Karpas-422 (cell line): ENCODE data around the gene EFCAB10. TPM values are rescaled to one million over a fixed set of nuclear protein-coding genes. Genes with fewer than 3 reads are reported as not detected.

Experiments used
- DNase-seq: peaks from one replicate; pipeline ENCODE4 v3.0.0-alpha.2; 2015
- H2AFZ ChIP-seq: fragments of 200-600 bp; sonication (generic); 2 replicates; pipeline ENCODE4 v1.6.1; 2014; ENCODE audit warnings: antibody characterized with exemption, low read length, mixed read lengths
- H3K27ac ChIP-seq: fragments of 200-600 bp; sonication (generic); 2 replicates; pipeline ENCODE4 v1.5.1; 2014; ENCODE audit warnings: mild to moderate bottlenecking, low read length, moderate library complexity
- H3K27me3 ChIP-seq: fragments of 200-600 bp; sonication (generic); 2 replicates; pipeline ENCODE4 v1.6.1; 2014; ENCODE audit warnings: low read length, mixed read lengths
- H3K36me3 ChIP-seq: fragments of 200-600 bp; sonication (generic); 2 replicates; pipeline ENCODE4 v1.6.1; 2014; ENCODE audit warnings: low read length, mixed read lengths; ENCODE audit not compliant: insufficient read depth
- H3K4me1 ChIP-seq: fragments of 200-600 bp; sonication (generic); 2 replicates; pipeline ENCODE4 v1.6.1; 2014; ENCODE audit warnings: mild to moderate bottlenecking, low read length, mixed read lengths
- H3K4me2 ChIP-seq: fragments of 200-600 bp; sonication (generic); 2 replicates; pipeline ENCODE4 v1.6.1; 2014; ENCODE audit warnings: low read length, low read depth, mild to moderate bottlenecking; ENCODE audit not compliant: poor library complexity, severe bottlenecking
- H3K4me3 ChIP-seq: fragments of 200-600 bp; sonication (generic); 2 replicates; pipeline ENCODE4 v1.5.1; 2014; ENCODE audit warnings: mild to moderate bottlenecking, antibody characterized with exemption, low read length, mixed read lengths
- H3K79me2 ChIP-seq: fragments of 200-600 bp; sonication (generic); 2 replicates; pipeline ENCODE4 v1.6.1; 2014; ENCODE audit warnings: mild to moderate bottlenecking, low read length, mixed read lengths
- H3K9ac ChIP-seq: fragments of 200-600 bp; sonication (generic); 2 replicates; pipeline ENCODE4 v1.6.0; 2014; ENCODE audit warnings: low read length
- H3K9me2 ChIP-seq: fragments of 200-600 bp; sonication (generic), shearing (Covaris generic); replicated peaks from 2 replicates; pipeline ENCODE4 v1.6.0; 2014; ENCODE audit warnings: mild to moderate bottlenecking, low read length, moderate library complexity; ENCODE audit not compliant: insufficient read depth
- H3K9me3 ChIP-seq: fragments of 300-700, 200-600 bp; sonication (generic); 2 replicates; pipeline ENCODE4 v1.6.1; 2014; ENCODE audit warnings: low read length, mixed read lengths
- H4K20me1 ChIP-seq: fragments of 200-600 bp; sonication (generic); 2 replicates; pipeline ENCODE4 v1.6.1; 2014; ENCODE audit warnings: mild to moderate bottlenecking, antibody characterized with exemption, low read length, low read depth; ENCODE audit not compliant: insufficient read depth
- total RNA-seq: library from RNA; depleted of rRNA; stranded (reverse); fragments of >200 nt; shearing (Covaris generic); gene quantifications from 2 replicates; pipeline ENCODE4 v1.2.3, GENCODE V29; 2014; ENCODE audit warnings: low replicate concordance

The EFCAB10 gene
- total RNA-seq, 1 experiment from 2014 or later = not detected

- Histone ChIP-seq H4K20me1 (no peaks in the 10 kb centered on the region), H2AFZ (no peak overlapping the region), H3K4me2 (no peak overlapping the region), H3K9me2 (no peaks in the 10 kb centered on the region), H3K4me1 (no peaks in the 10 kb centered on the region), H3K9me3 (no peaks in the 10 kb centered on the region), H3K36me3 (peaks cover 10% of the 10 kb centered on the region; the same call in 1 of the 2 replicates), H3K27me3 (no peaks in the 10 kb centered on the region), H3K79me2 (no peaks in the 10 kb centered on the region), H3K27ac (no peak overlapping the region), H3K4me3 (no peak overlapping the region), H3K9ac (no peak overlapping the region)
- DNase-seq = no peak
Measured at GRCh38 chr7:105571891-105572290, 9.4 kb downstream of the EFCAB10 start.

DNA sequence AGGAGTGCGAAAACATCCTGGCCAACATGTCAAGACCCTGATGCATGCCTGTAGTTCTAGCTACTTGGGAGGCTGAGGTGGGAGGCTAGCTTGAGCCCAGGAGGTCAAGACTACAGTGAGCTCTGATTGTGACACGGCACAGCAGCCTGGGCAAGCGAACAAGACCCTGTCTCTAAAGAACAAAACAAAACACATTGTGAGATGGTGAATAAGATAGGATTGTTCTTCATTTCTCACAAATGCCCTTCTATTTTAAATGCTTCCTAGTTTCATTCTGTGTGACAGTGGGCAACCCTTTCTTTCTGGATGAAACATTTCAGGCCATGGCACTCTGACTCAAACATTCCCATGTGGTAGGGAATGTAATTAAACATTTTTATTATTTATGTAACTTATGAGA is 13.5 kb downstream of the EFCAB10 start:
- H3K4me2 ChIP-seq = no peak overlapping the region
- H3K27me3 ChIP-seq = no peaks in the 10 kb centered on the region
- DNase-seq = no peak
- H4K20me1 ChIP-seq = no peaks in the 10 kb centered on the region
- no peak overlapping the region for H3K27ac ChIP-seq
- H3K36me3 ChIP-seq = peaks cover 39% of the 10 kb centered on the region
- no peaks in the 10 kb centered on the region for H3K79me2 ChIP-seq
- H2AFZ ChIP-seq = no peak overlapping the region
- no peaks in the 10 kb centered on the region for H3K9me2 ChIP-seq
- no peak overlapping the region for H3K9ac ChIP-seq
- no peaks in the 10 kb centered on the region for H3K4me1 ChIP-seq
- H3K9me3 ChIP-seq = no peaks in the 10 kb centered on the region
- H3K4me3 ChIP-seq = no peak overlapping the region

- Histone ChIP-seq H3K9ac (no peak overlapping the region), H3K9me3 (no peaks in the 10 kb centered on the region), H3K27me3 (no peaks in the 10 kb centered on the region), H2AFZ (no peak overlapping the region), H3K27ac (no peak overlapping the region), H3K4me1 (no peaks in the 10 kb centered on the region), H3K4me3 (no peak overlapping the region), H3K4me2 (no peak overlapping the region), H3K36me3 (peaks cover 44% of the 10 kb centered on the region), H3K9me2 (no peaks in the 10 kb centered on the region), H4K20me1 (no peaks in the 10 kb centered on the region), H3K79me2 (no peaks in the 10 kb centered on the region)
- no peak for DNase-seq
Measured at GRCh38 chr7:105567024-105567423, 14.3 kb downstream of the EFCAB10 start.

GRCh38 chr7:105565190-105565589 is 16.1 kb downstream of the EFCAB10 start:
- no peaks in the 10 kb centered on the region for H3K79me2 ChIP-seq
- DNase-seq = peak; percentile 20
- H2AFZ ChIP-seq = no peak overlapping the region
- no peaks in the 10 kb centered on the region for H3K9me3 ChIP-seq
- H3K27me3 ChIP-seq = no peaks in the 10 kb centered on the region
- no peak overlapping the region for H3K27ac ChIP-seq
- no peak overlapping the region for H3K4me2 ChIP-seq
- no peaks in the 10 kb centered on the region for H3K4me1 ChIP-seq
- H3K9ac ChIP-seq = no peak overlapping the region
- no peaks in the 10 kb centered on the region for H4K20me1 ChIP-seq
- no peak overlapping the region for H3K4me3 ChIP-seq
- no peaks in the 10 kb centered on the region for H3K9me2 ChIP-seq
- H3K36me3 ChIP-seq = peaks cover 47% of the 10 kb centered on the region

DNA sequence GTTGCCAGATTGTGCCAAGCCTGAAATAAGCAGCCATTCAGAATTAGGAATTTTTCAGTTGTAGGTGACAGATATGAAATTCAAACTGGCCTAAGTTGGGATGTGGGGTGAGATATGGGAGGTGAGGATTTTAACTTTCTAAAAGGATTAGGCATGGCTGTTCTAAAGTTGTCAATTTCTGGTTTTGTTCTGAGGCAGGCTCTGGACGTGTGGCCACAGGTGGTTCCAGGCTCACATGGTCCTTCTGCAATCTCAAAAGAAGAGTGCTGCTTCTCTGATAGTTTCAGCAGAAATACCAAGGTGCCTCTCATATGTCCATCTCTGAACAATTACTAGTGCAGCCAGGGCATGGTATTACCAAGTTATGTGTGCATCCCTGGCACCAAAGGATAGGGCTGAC is 21.4 kb downstream of the EFCAB10 start:
- no peak overlapping the region for H3K4me2 ChIP-seq
- H3K79me2 ChIP-seq = 0 out of 2 replicates have a peak, but pooled peaks cover 2% of the 10 kb centered on the region
- H4K20me1 ChIP-seq = no peaks in the 10 kb centered on the region
- H3K27me3 ChIP-seq = no peaks in the 10 kb centered on the region
- H3K4me3 ChIP-seq = no peak overlapping the region
- peaks cover 42% of the 10 kb centered on the region for H3K36me3 ChIP-seq
- H3K27ac ChIP-seq = no peak overlapping the region
- H3K9ac ChIP-seq = no peak overlapping the region
- no peak overlapping the region for H2AFZ ChIP-seq
- H3K4me1 ChIP-seq = no peaks in the 10 kb centered on the region
- DNase-seq = no peak
- H3K9me3 ChIP-seq = no peaks in the 10 kb centered on the region
- no peaks in the 10 kb centered on the region for H3K9me2 ChIP-seq

GRCh38 chr7:105538339-105538738 is 43.0 kb downstream of the EFCAB10 start:
- no peaks in the 10 kb centered on the region for H3K27me3 ChIP-seq
- no peak overlapping the region for H3K4me2 ChIP-seq
- no peaks in the 10 kb centered on the region for H3K9me2 ChIP-seq
- H3K27ac ChIP-seq = no peak overlapping the region
- peaks cover 28% of the 10 kb centered on the region for H3K36me3 ChIP-seq
- no peak overlapping the region for H2AFZ ChIP-seq
- no peak overlapping the region for H3K4me3 ChIP-seq
- no peaks in the 10 kb centered on the region for H4K20me1 ChIP-seq
- no peak overlapping the region for H3K9ac ChIP-seq
- no peak for DNase-seq
- peaks cover 28% of the 10 kb centered on the region for H3K79me2 ChIP-seq
- H3K9me3 ChIP-seq = no peaks in the 10 kb centered on the region
- peaks cover 9% of the 10 kb centered on the region for H3K4me1 ChIP-seq

- Histone ChIP-seq H3K9me2 (no peaks in the 10 kb centered on the region), H3K36me3 (peaks cover 7% of the 10 kb centered on the region; the same call in 1 of the 2 replicates), H3K79me2 (peaks cover 41% of the 10 kb centered on the region), H3K4me3 (peak overlapping the region; percentile 88), H3K9me3 (no peaks in the 10 kb centered on the region), H3K4me1 (peaks cover 23% of the 10 kb centered on the region), H3K27ac (peak overlapping the region; percentile 4; the same call in 1 of the 2 replicates), H4K20me1 (no peaks in the 10 kb centered on the region), H3K9ac (peak overlapping the region; percentile 87), H3K27me3 (no peaks in the 10 kb centered on the region), H2AFZ (no peak overlapping the region; the same call in 1 of the 2 replicates), H3K4me2 (peak overlapping the region; percentile 94)
- no peak for DNase-seq
Measured at GRCh38 chr7:105532709-105533460, 48.4 kb downstream of the EFCAB10 start.

DNA sequence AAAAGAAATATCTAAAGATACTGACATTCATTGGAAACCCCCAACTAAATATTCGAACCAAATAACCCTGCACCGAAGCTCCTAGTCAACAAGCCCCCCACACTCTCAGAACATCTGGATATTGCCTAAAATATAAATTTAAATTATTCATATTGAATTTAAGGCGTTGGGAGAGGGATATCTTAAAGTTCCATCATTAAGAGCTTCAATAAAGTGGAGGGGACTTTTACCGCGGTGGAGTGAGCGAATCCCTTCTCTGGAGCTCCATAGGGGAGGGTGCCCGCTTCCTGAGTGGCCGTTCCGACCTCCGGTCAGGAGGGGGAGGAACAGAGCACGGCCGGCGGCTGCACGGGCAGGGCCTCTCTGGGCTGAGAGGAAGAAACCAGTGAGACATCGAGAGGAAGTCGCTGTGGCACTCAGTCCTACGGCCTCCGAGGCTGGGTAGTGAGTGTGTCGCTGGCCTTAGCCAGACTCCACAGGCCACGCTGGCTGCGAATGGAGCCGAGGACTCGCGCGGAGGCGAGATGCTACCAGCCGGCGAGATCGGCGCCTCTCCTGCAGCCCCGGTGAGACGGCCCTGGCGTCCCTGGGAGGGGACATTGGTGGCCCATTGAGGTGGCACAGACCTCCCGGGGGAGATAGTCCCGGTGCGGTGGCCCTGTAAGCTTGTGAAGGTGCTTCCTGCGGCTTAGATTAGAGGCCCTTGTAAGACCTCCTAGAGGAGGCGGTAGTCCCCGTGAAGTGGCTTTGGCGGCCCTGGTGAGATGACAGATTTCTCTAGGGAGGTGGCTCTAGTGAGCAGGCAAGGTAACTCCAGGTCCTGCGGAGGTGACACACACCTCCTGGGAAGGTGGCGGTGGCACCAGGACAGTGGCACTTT is 49.3 kb downstream of the EFCAB10 start, which contains the start of gene RINT1:
Gene RINT1, plus strand, starts transcription at position 410 of the 880 bp plus-strand sequence. Its CDS starts 115 bp downstream, at position 525.
- no peaks in the 10 kb centered on the region for H3K9me3 ChIP-seq
- H3K9ac ChIP-seq = peak within 1 kb of the TSS; percentile 87
- peaks cover 23% of the 10 kb centered on the region for H3K4me1 ChIP-seq
- peak within 1 kb of the TSS; percentile 67 for H3K27ac ChIP-seq
- H3K36me3 ChIP-seq = 0 out of 2 replicates have a peak, but pooled peaks cover 4% of the 10 kb centered on the region
- no peaks in the 10 kb centered on the region for H3K9me2 ChIP-seq
- DNase-seq = peak; percentile 97
- peak within 1 kb of the TSS; percentile 74 for H2AFZ ChIP-seq
- peak within 1 kb of the TSS; percentile 94 for H3K4me2 ChIP-seq
- no peaks in the 10 kb centered on the region for H3K27me3 ChIP-seq
- peak within 1 kb of the TSS; percentile 88 for H3K4me3 ChIP-seq
- no peaks in the 10 kb centered on the region for H4K20me1 ChIP-seq
- H3K79me2 ChIP-seq = peaks cover 41% of the 10 kb centered on the region
